RPMI7951 (cell line): ENCODE measurements around the gene UCKL1. TPM values are rescaled to one million over a fixed set of nuclear protein-coding genes. Genes with fewer than 3 reads are reported as not detected.
"Not testable (repeated sequence)": the region's sequence is repeated elsewhere in the genome, so short reads cannot be mapped to it uniquely, and the experiment has no call there.

Experiments used
- DNase-seq: peaks from one replicate; pipeline ENCODE4 v3.0.0-alpha.2; 2012; ENCODE audit warnings: low read depth
- total RNA-seq: library from RNA; depleted of rRNA; stranded (reverse); fragments of >200 nt; shearing (Covaris generic); gene quantifications from 2 replicates; pipeline ENCODE4 v1.2.3, GENCODE V29; 2014

UCKL1 gene
- total RNA-seq, 1 experiment from 2014 or later, result 23.1 TPM

- no peak for DNase-seq
Measured at GRCh38 chr20:63919130-63919529, 37.1 kb downstream of the UCKL1 start.

DNA sequence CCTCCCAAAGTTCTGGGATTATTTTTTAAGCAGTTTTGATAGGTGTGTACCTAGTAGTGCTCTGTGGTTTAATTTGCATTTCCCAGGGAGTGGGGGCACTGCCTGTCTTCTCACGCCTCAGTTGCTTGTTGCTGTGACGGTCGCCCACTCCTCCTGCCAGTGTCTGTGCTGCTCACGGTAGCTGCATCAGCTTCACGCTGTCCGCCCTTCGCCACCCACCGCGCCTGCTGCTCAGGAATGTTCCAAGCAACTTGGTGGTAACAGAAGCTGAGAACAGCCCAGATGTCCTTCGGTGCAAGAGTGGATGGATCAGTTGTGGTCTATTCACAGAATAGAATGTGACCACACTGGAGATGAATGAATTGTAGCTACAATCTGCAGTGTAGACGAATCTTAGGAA, 38.4 kb downstream of the UCKL1 start:
- DNase-seq, result no peak

- not testable (repeated sequence) for DNase-seq
Measured at GRCh38 chr20:63916371-63916939, 39.8 kb downstream of the UCKL1 start.

GRCh38 chr20:63915471-63915870, 40.7 kb downstream of the UCKL1 start:
- DNase-seq, result no peak

GRCh38 chr20:63913768-63914167, 42.4 kb downstream of the UCKL1 start:
- no peak for DNase-seq

DNA sequence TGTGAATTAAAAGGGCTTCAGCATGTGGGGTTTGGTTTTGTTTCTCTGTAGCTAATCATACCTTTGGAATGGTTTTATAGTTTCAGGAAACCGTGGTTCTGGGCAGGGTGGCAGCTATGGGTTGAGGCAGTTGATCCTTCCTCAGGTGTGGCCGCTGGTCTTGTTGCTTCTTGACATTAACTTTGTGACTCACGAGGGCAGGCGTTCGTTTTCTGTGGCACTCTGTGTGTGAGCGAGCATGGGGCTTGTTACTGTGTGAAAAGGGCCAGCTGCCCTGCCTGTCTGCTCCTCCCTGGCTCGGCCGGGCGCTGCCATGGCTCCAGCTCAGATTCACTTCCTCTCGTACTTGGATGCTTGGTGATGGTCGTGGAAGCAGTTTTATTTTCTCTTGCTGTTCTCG, 45.0 kb downstream of the UCKL1 start:
- no peak for DNase-seq

DNA sequence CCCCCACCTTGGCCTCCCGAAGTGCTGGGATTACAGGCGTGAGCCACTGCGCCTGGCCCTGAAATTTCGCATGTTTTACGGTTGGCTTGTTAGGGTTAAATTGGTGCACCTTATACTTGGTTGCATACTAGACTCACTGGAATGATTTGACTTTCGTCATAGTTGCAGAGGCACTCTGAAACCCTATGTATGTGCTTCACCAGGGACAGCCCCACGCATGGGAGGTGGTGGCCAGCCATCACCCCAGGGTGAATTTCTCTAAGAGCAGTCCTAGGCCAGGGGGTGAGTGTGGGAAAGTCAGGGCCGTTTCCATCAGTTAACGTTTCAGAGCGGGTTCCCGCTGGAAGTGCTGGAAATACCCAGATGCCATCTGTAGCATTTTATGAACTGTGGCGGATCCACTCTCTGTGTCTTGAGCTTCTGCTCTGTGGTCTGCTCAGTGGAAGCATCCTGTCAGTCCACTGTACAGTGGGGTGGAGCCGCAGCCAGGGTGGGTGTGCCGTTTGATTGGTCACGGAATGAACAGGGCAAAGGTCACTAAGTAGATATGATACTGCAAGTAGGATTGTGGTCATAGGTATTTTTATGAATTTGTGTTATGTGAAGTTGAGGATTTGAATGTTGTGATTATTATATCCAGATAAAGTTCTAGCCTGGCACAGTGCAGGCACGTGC, 48.1 kb downstream of the UCKL1 start:
- DNase-seq, result no peak

GRCh38 chr20:63903796-63904561, 52.2 kb downstream of the UCKL1 start:
- no peak for DNase-seq

- DNase-seq, result no peak
Measured at GRCh38 chr20:63900413-63900812, 55.8 kb downstream of the UCKL1 start.

DNA sequence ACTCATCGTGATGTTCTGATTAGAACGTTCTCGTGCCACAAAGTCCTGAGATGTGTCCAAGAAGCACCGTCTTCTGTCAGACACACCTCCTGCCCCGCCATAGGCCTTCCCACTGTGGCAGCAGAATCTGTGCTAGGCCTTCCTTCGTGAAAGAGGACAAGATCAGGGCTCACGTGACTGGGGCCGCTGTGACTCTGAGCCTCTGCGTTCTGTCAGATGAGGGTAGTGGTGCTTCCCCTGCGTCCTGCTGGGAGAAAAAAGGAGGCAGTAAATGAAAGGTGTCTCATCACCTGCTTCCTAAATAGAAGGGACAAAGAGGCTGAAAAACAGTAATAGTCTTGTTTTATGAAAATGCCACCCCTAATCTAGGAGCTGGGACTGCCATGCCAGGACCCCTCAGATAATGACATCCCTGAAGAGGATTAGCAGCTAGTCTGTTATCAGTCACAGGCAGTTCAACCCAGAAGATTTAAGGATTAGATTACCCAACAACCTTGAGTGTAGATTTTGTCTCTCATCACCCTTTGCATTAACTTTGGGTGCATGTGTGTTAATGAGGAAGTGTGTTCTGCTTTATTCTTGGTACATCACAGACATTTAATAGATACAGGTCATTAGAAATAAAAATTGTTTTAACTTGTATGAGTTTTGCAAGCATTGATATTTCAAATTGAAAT, 57.2 kb downstream of the UCKL1 start:
- DNase-seq, result no peak

DNA sequence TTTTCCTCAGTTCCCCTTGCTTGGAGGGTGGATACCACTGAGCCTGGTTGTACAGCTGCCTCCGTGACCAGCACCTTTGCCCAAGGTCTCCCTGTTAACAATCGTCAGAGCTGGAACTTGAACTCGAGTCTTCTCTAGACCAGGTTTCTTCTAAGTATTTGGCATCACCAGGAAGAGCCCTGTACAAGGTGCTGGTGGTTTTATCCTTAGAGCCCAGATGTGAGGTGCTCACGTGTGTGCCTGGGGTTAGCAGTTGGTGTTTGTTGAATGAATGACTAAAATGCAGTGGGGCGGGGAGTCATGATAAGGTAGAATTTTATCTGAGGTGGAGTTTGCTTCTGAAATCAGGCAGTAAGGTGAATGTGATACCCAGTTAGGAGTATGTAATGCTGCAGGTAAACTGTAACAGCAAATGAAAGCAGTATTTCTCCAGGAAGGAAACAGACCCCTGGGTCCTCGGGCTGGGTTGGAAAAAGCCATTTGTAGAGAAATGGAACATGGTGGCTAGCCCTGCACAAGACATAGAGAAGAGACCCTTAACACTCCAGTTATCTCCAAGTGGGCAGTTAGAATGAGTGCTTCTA, 58.1 kb downstream of the UCKL1 start:
- no peak for DNase-seq

- peak; percentile 57 for DNase-seq
Measured at GRCh38 chr20:63896264-63897105, 59.7 kb downstream of the UCKL1 start.

DNA sequence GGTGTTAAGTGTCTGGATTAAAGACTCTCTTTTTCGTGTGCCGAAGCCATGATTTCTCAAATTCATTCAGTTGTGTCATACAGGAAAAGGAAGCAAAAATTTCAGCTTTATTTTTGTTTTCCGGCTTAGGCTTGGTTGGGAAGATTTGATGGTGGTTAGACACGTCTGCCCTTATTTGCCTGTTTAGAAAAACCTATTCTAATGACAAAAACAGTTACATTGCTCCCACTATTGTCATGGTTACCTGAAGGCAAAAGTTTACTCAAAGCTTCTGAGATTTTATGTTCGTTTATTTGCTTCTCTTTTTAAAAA, 60.3 kb downstream of the UCKL1 start:
- no peak for DNase-seq

GRCh38 chr20:63895202-63895951, 60.8 kb downstream of the UCKL1 start:
- no peak for DNase-seq

DNA sequence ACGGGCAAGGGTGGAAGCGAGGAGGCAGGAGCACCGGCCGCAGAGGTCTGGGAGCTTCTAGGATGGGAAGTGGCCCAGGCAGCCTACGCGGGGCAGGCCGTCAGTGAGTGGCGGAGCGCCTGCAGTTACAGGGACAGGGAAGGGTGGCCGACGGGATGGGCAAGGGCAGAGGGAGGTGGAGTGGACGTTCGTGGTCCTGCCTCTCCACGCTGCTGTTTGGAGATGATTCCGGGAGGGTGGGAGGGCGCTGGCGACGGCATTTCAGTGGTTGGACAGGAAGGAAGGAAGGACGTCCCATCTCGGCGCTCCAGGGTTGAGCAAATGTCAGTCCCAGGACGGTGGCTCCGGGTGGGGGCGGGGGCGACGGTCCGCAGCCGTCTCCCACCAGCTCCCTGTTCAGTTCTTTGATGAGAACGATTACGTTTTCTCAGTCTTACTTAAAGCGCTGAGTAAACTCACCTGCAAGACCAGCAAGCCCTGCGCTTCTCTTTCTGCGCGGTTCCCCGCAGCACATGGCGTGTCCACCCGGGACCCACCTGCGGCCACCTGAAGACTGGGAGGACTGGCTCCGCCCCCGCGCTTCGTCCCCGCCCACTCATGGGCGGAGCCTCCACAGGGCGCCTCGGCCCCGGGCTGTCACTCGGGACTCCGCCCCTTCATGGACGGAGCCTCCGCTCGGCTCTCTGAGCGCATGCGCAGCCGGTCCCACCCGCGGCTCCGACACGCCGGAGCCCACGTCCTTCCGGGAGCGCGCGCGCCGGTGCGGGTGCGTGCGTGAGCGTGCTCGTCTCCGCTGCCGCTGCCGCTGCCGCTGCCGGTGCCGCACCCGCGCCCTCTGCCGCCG, 61.6 kb downstream of the UCKL1 start, which contains the start of gene DNAJC5:
Gene DNAJC5, plus strand, starts transcription at position 769 of the 844 bp plus-strand sequence. CDS start 33,220 bp downstream, outside the sequence.
- peak; percentile 92 for DNase-seq

DNA sequence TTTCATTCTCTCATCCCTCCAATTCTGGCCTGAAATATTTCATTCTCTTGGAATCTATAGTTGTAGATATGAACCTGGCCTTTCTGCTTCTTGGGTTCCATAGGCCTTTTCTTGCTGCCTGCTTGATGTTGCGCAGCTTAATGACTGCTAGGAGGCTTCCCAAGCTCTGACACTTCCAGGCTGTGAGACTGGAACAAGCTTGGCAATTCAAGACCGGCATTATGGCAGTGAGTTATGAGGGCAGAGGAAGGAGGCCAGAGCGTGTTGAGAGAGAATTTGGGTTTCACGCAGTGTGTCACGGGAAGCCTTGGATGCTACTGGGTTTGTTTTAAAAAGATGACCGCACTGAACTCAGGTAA, 62.2 kb downstream of the UCKL1 start:
- peak; percentile 13 for DNase-seq

DNA sequence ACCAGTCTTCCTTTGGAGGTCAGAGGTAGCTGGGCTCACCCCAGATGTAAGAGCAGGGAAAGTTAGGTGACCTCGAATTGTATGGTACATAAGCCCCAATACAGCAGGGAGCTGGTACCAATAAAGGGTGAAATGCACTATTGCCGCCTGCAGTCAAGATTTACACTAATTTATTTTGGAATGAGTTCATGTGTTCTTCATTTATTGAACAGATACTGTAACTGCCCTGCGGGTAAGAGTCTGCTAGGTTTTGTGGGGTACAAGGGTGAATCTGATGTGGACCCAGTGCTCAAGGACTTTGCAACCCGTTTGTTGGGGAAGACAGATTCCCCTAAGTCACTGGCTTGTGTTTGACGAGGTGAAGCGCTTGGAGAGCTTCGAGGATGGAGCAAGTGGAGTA, 63.8 kb downstream of the UCKL1 start:
- DNase-seq, result no peak

DNA sequence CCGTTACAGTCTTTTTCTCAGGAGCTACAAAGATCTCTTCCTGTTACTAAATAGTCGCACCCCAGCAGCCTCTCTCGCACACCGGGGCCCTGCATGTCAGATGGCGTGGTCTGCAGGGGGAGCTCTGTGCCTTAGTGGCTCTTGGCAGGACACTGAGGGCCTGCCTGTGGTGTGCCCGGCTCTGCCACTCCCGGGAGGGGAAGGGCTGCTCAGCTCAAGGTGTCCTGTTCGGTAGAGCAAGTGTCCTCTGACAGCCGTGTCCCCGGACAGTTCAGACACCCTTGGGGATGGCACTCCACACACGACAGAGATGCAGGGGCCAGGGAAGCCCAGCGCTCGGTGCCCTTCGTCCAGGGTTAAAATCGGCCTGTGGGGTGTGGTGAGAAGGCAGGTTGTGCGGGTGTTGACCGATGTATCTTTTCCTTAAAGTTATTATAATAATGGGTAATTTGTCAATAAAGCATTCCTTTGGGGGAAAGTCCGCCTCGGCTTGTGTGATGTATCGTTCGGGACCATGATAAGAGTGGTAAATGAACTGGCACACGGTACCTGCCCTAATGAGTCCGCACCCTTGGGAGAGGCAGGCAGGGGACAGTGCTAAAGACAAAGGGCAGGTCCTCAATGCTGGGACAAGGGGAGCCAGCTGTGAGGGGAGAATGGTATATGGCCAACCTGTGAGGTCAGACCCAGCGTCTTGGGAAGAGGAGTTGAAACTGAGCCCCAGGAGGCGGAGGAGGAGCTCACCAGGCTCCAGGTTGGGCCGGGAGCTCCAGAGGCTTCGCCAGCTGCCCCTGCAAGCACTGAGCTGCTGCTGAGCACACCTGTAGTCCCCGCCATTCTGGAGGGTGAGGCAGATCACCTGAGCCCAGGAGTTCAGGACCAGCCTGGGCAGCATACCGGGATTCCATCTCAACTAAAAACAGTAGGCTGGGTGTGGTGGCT, 64.9 kb downstream of the UCKL1 start:
- DNase-seq, result no peak
